H1 (cell line): Measurements from ENCODE around the gene HDLBP. TPM values are rescaled to one million over a fixed set of nuclear protein-coding genes. Genes with fewer than 3 reads are reported as not detected.

Source experiments
- CTCF ChIA-PET: fragments of 300-600 bp; sonication (Branson Sonifier 250); formaldehyde crosslinking; loops from one replicate; lab custom pipeline; 2021; ENCODE audit not compliant: partially characterized antibody; lab: Charles Lee
- POLR2A ChIA-PET: fragments of 300-600 bp; sonication (Branson Sonifier 250); formaldehyde crosslinking; loops from one replicate; lab custom pipeline; 2021; ENCODE audit warnings: inconsistent platforms; ENCODE audit not compliant: partially characterized antibody; lab: Charles Lee
- DNase-seq, 2 experiments: peaks; one replicate each; pipeline versions ENCODE4 v3.0.0 to v3.0.0-alpha.2; 2010 to 2022; ENCODE audit warnings: low spot score in 2 of 2, low read depth in 1 of 2, mixed read lengths in 1 of 2
- FAIRE-seq: peaks from 2 replicates; lab custom pipeline; 2011; peaks lifted over from hg19 to GRCh38; lab: Jason Lieb, UNC
- H2AFZ ChIP-seq: 2 replicates; pipeline ENCODE4 v1.8.1; 2012; ENCODE audit warnings: low read length, inconsistent platforms
- H2AK5ac ChIP-seq: 2 replicates; pipeline ENCODE4 v1.6.1; 2013; ENCODE audit warnings: low read depth, low read length
- H2BK120ac ChIP-seq: replicated peaks from 2 replicates; pipeline ENCODE3; 2013; ENCODE audit warnings: low read depth, low read length, inconsistent platforms
- H2BK12ac ChIP-seq: 2 replicates; pipeline ENCODE4 v1.6.1; 2013; ENCODE audit warnings: low read depth, low read length
- H2BK15ac ChIP-seq: 2 replicates; pipeline ENCODE4 v1.6.1; 2013; ENCODE audit warnings: low read length
- H2BK20ac ChIP-seq: 2 replicates; pipeline ENCODE4 v1.6.1; 2013; ENCODE audit warnings: low read length
- H2BK5ac ChIP-seq: 2 replicates; pipeline ENCODE4 v1.6.1; 2013; ENCODE audit warnings: low read depth, low read length
- H3K14ac ChIP-seq: 2 replicates; pipeline ENCODE4 v1.6.1; 2013; ENCODE audit warnings: inconsistent platforms; ENCODE audit not compliant: insufficient read length
- H3K18ac ChIP-seq: 2 replicates; pipeline ENCODE4 v1.6.1; 2013; ENCODE audit warnings: low read length; ENCODE audit errors: extremely low read depth
- H3K23ac ChIP-seq: 2 replicates; pipeline ENCODE4 v1.6.1; 2013; ENCODE audit warnings: inconsistent platforms; ENCODE audit not compliant: insufficient read length
- H3K23me2 ChIP-seq: 2 replicates; pipeline ENCODE4 v1.6.1; 2013; ENCODE audit warnings: low read depth, low read length
- H3K27ac ChIP-seq: 2 replicates; pipeline ENCODE4 v1.6.1; 2011; ENCODE audit warnings: low read depth, low read length, inconsistent platforms
- H3K27me3 ChIP-seq, 4 experiments: replicated peaks in 1 of 4; 1 replicate in 1 of 4; 2 replicates in 3 of 4; pipeline versions ENCODE4 v1.6.1 to v1.8.1; 2011 to 2013; ENCODE audit warnings: low read length in 3 of 4, mild to moderate bottlenecking in 3 of 4, inconsistent platforms in 2 of 4, mixed read lengths in 2 of 4, moderate library complexity in 1 of 4; ENCODE audit not compliant: control insufficient read depth in 3 of 4, insufficient read depth in 3 of 4; ENCODE audit errors: extremely low read depth in 1 of 4
- H3K36me3 ChIP-seq, 4 experiments: 2 replicates each; pipeline versions ENCODE4 v1.6.1 to v1.8.1; 2011 to 2013; ENCODE audit warnings: mild to moderate bottlenecking in 4 of 4, low read length in 3 of 4, moderate library complexity in 2 of 4, control low read depth in 1 of 4, inconsistent platforms in 1 of 4; ENCODE audit not compliant: insufficient read depth in 4 of 4, control insufficient read depth in 2 of 4
- H3K4ac ChIP-seq: replicated peaks from 2 replicates; pipeline ENCODE3; 2013; ENCODE audit warnings: low read length, low read depth, mixed read lengths, inconsistent platforms; ENCODE audit not compliant: insufficient read length
- H3K4me1 ChIP-seq, 4 experiments: replicated peaks in 1 of 4; 1 replicate in 1 of 4; 2 replicates in 3 of 4; pipeline versions ENCODE4 v1.6.1 to v1.8.1; 2011 to 2013; ENCODE audit warnings: low read length in 3 of 4, inconsistent platforms in 2 of 4, mixed read lengths in 1 of 4; ENCODE audit not compliant: insufficient read depth in 4 of 4, control insufficient read depth in 3 of 4
- H3K4me2 ChIP-seq, 2 experiments: 2 replicates each; pipeline versions ENCODE4 v1.6.1 to v1.8.1; 2011 to 2013; ENCODE audit warnings: low read depth in 2 of 2, low read length in 2 of 2, control low read depth in 1 of 2, inconsistent platforms in 1 of 2, mild to moderate bottlenecking in 1 of 2; ENCODE audit not compliant: insufficient read depth in 1 of 2
- H3K4me3 ChIP-seq, 4 experiments: fragments of 200-600, 300-600 bp in 1 of 4; sonication (generic), shearing (Covaris generic), sonication (Bioruptor Twin) in 1 of 4; 2 replicates each; pipeline versions ENCODE4 v1.5.1 to v1.8.1; 2011 to 2016; ENCODE audit warnings: low read length in 4 of 4, low read depth in 3 of 4, control low read depth in 2 of 4, inconsistent platforms in 2 of 4, mild to moderate bottlenecking in 2 of 4, mixed read lengths in 1 of 4, moderate library complexity in 1 of 4; ENCODE audit not compliant: insufficient read depth in 2 of 4; ENCODE audit errors: extremely low read depth in 1 of 4
- H3K56ac ChIP-seq: replicated peaks from 2 replicates; pipeline ENCODE3; 2013; ENCODE audit warnings: low read depth, mild to moderate bottlenecking, mixed read lengths, low read length, inconsistent platforms; ENCODE audit not compliant: insufficient read length
- H3K79me1 ChIP-seq: 2 replicates; pipeline ENCODE4 v1.6.1; 2013; ENCODE audit warnings: low read depth, low read length, control low read depth
- H3K79me2 ChIP-seq, 2 experiments: 2 replicates each; pipeline versions ENCODE4 v1.6.1 to v1.8.1; 2012 to 2013; ENCODE audit warnings: low read length in 2 of 2, mild to moderate bottlenecking in 2 of 2, inconsistent platforms in 1 of 2; ENCODE audit not compliant: insufficient read depth in 2 of 2, control insufficient read depth in 1 of 2
- H3K9ac ChIP-seq, 4 experiments: replicated peaks in 1 of 4; 1 replicate in 1 of 4; 2 replicates in 3 of 4; pipeline versions ENCODE4 v1.6.1 to v1.8.1; 2011 to 2013; ENCODE audit warnings: low read depth in 3 of 4, low read length in 3 of 4, control low read depth in 2 of 4, mild to moderate bottlenecking in 2 of 4, moderate library complexity in 2 of 4, inconsistent platforms in 1 of 4; ENCODE audit errors: extremely low read depth in 1 of 4
- H3K9me3 ChIP-seq, 2 experiments: 2 replicates each; pipeline versions ENCODE4 v1.6.1 to v1.8.1; 2012 to 2013; ENCODE audit warnings: mild to moderate bottlenecking in 2 of 2, moderate library complexity in 2 of 2, control low read depth in 1 of 2, inconsistent platforms in 1 of 2, low read depth in 1 of 2, low read length in 1 of 2, mixed read lengths in 1 of 2; ENCODE audit not compliant: insufficient read depth in 2 of 2
- H4K20me1 ChIP-seq, 2 experiments: replicated peaks in 1 of 2; 2 replicates each; pipeline versions ENCODE3 to v1.8.1; 2011 to 2013; ENCODE audit warnings: inconsistent platforms in 2 of 2, low read length in 2 of 2, mild to moderate bottlenecking in 1 of 2; ENCODE audit not compliant: insufficient read depth in 2 of 2, control insufficient read depth in 1 of 2
- H4K5ac ChIP-seq: 2 replicates; pipeline ENCODE4 v1.6.1; 2013; ENCODE audit warnings: low read length, low read depth, mixed read lengths, inconsistent platforms; ENCODE audit not compliant: insufficient read length
- H4K8ac ChIP-seq: 2 replicates; pipeline ENCODE4 v1.8.0; 2013; ENCODE audit warnings: mild to moderate bottlenecking, moderate library complexity, low read length, inconsistent platforms; ENCODE audit not compliant: insufficient read depth; ENCODE audit errors: extremely low read depth
- H4K91ac ChIP-seq: replicated peaks from 2 replicates; pipeline ENCODE3; 2013; ENCODE audit warnings: low read length, mixed read lengths, inconsistent platforms; ENCODE audit not compliant: insufficient read length
- BACH1 ChIP-seq: IDR thresholded peaks from 2 replicates; pipeline ENCODE4 v1.6.1; 2012; ENCODE audit warnings: low read length, improper control_type of control experiment
- CHD2 ChIP-seq: IDR thresholded peaks from 2 replicates; pipeline ENCODE4 v1.6.1; 2012; ENCODE audit warnings: low read length, improper control_type of control experiment
- KDM4A ChIP-seq: IDR thresholded peaks from one replicate; pipeline ENCODE4 v1.7.1; 2012; ENCODE audit warnings: low read depth, mild to moderate bottlenecking, moderate library complexity, low read length, inconsistent platforms; ENCODE audit not compliant: severe bottlenecking
- KDM5A ChIP-seq: fragments of 200-600 bp; IDR thresholded peaks from 2 replicates; pipeline ENCODE4 v1.7.1; 2012; ENCODE audit warnings: mild to moderate bottlenecking, low read length, inconsistent platforms, mixed read lengths
- RAD21 ChIP-seq, 2 experiments: IDR thresholded peaks in 1 of 2; conservative IDR thresholded peaks in 1 of 2; 2 replicates each; pipeline ENCODE4 v1.6.1; 2011; ENCODE audit warnings: low read depth in 2 of 2, low read length in 2 of 2, improper control_type of control experiment in 1 of 2, inconsistent platforms in 1 of 2, mild to moderate bottlenecking in 1 of 2, moderate library complexity in 1 of 2
- SAP30 ChIP-seq: fragments of 300-600 bp; sonication (generic); IDR thresholded peaks from 2 replicates; pipeline ENCODE4 v1.7.1; 2012; ENCODE audit warnings: low read length, moderate library complexity, mild to moderate bottlenecking, inconsistent platforms; ENCODE audit not compliant: insufficient read depth, insufficient replicate concordance
- SIRT6 ChIP-seq: IDR thresholded peaks from one replicate; pipeline ENCODE4 v1.7.1; 2012; ENCODE audit warnings: low read length, inconsistent platforms
- SP4 ChIP-seq: IDR thresholded peaks from 2 replicates; pipeline ENCODE4 v1.6.1; 2012; ENCODE audit warnings: low read length, inconsistent platforms
- WGBS, 2 experiments: shearing (Covaris generic) in 1 of 2; methylation state at CpG; one replicate each; pipeline versions ENCODE4 v1.1.6 to v1.1.7; 2013 to 2015; ENCODE audit warnings: low lambda C conversion rate in 2 of 2, mixed read lengths in 2 of 2, inconsistent platforms in 1 of 2, low coverage in 1 of 2, missing lambda C conversion rate in 1 of 2; ENCODE audit not compliant: insufficient replicate concordance in 2 of 2, insufficient coverage in 1 of 2, insufficient read length in 1 of 2; ENCODE audit errors: extremely low coverage in 1 of 2, missing lambda C conversion rate in 1 of 2; 5-methylcytosine and 5-hydroxymethylcytosine counted together
- polyA plus RNA-seq, 7 experiments: library from polyadenylated mRNA; depleted of rRNA in 3 of 7; stranded (reverse) in 5 of 7; unstranded in 2 of 7; fragments of >200 nt in 5 of 7; fragments of 200-250 nt in 2 of 7; gene quantifications; 1 replicate in 5 of 7; 2 replicates in 1 of 7; 4 replicates in 1 of 7; pipeline versions ENCODE4 v1.2.1 to v1.2.3, GENCODE V29; 2011 to 2013; ENCODE audit warnings: missing spikeins in 2 of 7, mixed read lengths in 2 of 7
- total RNA-seq: library from RNA; stranded (reverse); fragmentation: NEBNext Ultra II Directional; extraction: Animal tissue kit (Norgen Biotek cat#: 25700); gene quantifications from 2 replicates; pipeline ENCODE4 v1.2.1, GENCODE V29; 2021

The HDLBP gene
- total and polyA plus RNA-seq, 2 of the 8 experiments (the other 6 are each of a cell fraction or from before 2014, with no cell fraction given), result 185 to 360 TPM

- Histone ChIP-seq H3K4me3 (no peak overlapping the region), H4K8ac (no peak overlapping the region; the same call in none of the 2 replicates), H3K79me2 (no peaks in the 10 kb centered on the region), H4K20me1 (peaks cover 0 to 2% of the 10 kb centered on the region in 2 experiments), H3K79me1 (no peaks in the 10 kb centered on the region), H3K18ac (no peak overlapping the region), H3K27ac (no peak overlapping the region), H3K36me3 (no peaks in the 10 kb centered on the region), H2BK12ac (no peak overlapping the region), H3K4me1 (no peaks in the 10 kb centered on the region; a peak in 1 of 7 replicates), H4K91ac (no peak overlapping the region), H3K4me2 (no peak overlapping the region), H3K14ac (no peak overlapping the region), H3K23ac (no peak overlapping the region), H3K4ac (no peak overlapping the region), H2BK20ac (no peak overlapping the region), H2AFZ (no peak overlapping the region), H3K56ac (no peak overlapping the region), H3K9me3 (no peaks in the 10 kb centered on the region), H3K23me2 (no peaks in the 10 kb centered on the region), H2BK5ac (no peak overlapping the region), H2AK5ac (no peak overlapping the region), H3K9ac (no peak overlapping the region; a peak in 1 of 7 replicates), H3K27me3 (no peaks in the 10 kb centered on the region; a peak in 1 of 7 replicates), H2BK120ac (no peak overlapping the region), H4K5ac (no peak overlapping the region), H2BK15ac (no peak overlapping the region)
- DNase-seq (no peak), FAIRE-seq (no peak)
- CTCF ChIA-PET, result interaction anchor here (0.8 to 1.2 kb wide), 3 partner anchors 9 to 46 kb away, joined by 3 to 4 read pairs (median 3); partner anchors contain the start of gene PASK
- POLR2A ChIA-PET, result interaction anchor here (1.3 to 1.6 kb wide), 2 partner anchors 19 to 45 kb away, joined by 3 read pairs; partner anchors contain the start of gene PPP1R7
- 97% methylated on average over 16 of the region's 18 CpGs; no CpG with 5 or more reads in 1 of the 2 experiments for WGBS, 2 experiments
- no peak for TF ChIP-seq SAP30
- TF ChIP-seq SIRT6, result no peak
- TF ChIP-seq KDM5A, result no peak
- no peak for TF ChIP-seq CHD2
- no peak for TF ChIP-seq SP4
- TF ChIP-seq KDM4A, result no peak
- TF ChIP-seq BACH1, result no peak
- TF ChIP-seq RAD21 (IDR thresholded peaks at IDR 0.05 in 1 of 2, conservative IDR thresholded peaks at IDR 0.05 in 1 of 2; ENCODE audit: low read depth in 2 of 2, low read length in 2 of 2), result no peak
Observed at GRCh38 chr2:241195506-241196130, 119.9 kb downstream of the HDLBP start.
